Skeletal muscle tissue (tissue), 4 donors: Measurements from ENCODE around the gene FBXO44. TPM values are rescaled to one million over a fixed set of nuclear protein-coding genes. Genes with fewer than 3 reads are reported as not detected.

Source experiments
- H3K27ac ChIP-seq: one replicate; pipeline ENCODE4 v1.7.0; 2013; ENCODE audit warnings: mild to moderate bottlenecking, low read depth, low read length, inconsistent platforms
- H3K27me3 ChIP-seq, 3 donors: one replicate each; pipeline ENCODE4 v1.7.0; 2013; ENCODE audit warnings: low read length in 3 of 3; ENCODE audit not compliant: control insufficient read depth in 3 of 3, insufficient read depth in 3 of 3
- H3K36me3 ChIP-seq, 3 donors: one replicate each; pipeline ENCODE4 v1.7.0; 2013; ENCODE audit warnings: low read length in 3 of 3; ENCODE audit not compliant: control insufficient read depth in 3 of 3, insufficient read depth in 3 of 3
- H3K4me1 ChIP-seq, 3 donors: one replicate each; pipeline ENCODE4 v1.7.0; 2013; ENCODE audit warnings: low read length in 3 of 3, mild to moderate bottlenecking in 3 of 3; ENCODE audit not compliant: control insufficient read depth in 3 of 3, insufficient read depth in 3 of 3
- H3K4me3 ChIP-seq, 3 donors: one replicate each; pipeline ENCODE4 v1.7.0; 2013; ENCODE audit warnings: low read length in 3 of 3
- H3K9ac ChIP-seq, 3 donors: one replicate each; pipeline ENCODE4 v1.7.0; 2013; ENCODE audit warnings: low read length in 3 of 3, mild to moderate bottlenecking in 3 of 3, moderate library complexity in 2 of 3, low read depth in 1 of 3
- H3K9me3 ChIP-seq, 3 donors: one replicate each; pipeline ENCODE4 v1.7.0; 2013; ENCODE audit warnings: low read length in 3 of 3; ENCODE audit not compliant: control insufficient read depth in 3 of 3
- total RNA-seq: library from RNA; depleted of rRNA; stranded (reverse); fragments of >200 nt; gene quantifications from one replicate; pipeline ENCODE4 v1.2.3, GENCODE V29; 2014
- donor health status: Osteomylitis.

Gene FBXO44
- total RNA-seq, 1 donor from 2014 or later, result 3.1 TPM

DNA sequence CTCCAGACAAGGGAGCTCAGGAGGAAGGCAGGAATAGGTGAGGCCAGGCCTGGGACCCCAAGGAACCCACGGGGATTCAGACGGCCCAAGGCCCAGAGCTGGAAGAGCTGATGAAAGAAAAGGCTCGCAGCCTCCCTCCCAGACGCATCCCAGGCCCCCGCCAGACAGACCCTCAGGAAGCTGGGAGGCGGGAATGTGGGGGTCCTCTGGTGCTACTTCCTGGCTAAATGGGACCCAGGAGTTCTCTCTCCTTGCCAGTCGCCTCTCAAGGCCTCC lies 878 bp upstream of the FBXO44 start:
- no peak overlapping the region for H3K27ac ChIP-seq
- H3K36me3 ChIP-seq, result peaks cover 1 to 2% (median 2%) of the 10 kb centered on the region in 3 donors
- no peak overlapping the region for H3K9ac ChIP-seq
- no peaks in the 10 kb centered on the region for H3K9me3 ChIP-seq
- H3K27me3 ChIP-seq, result peaks cover 14 to 17% (median 17%) of the 10 kb centered on the region in 3 donors
- no peak overlapping the region for H3K4me3 ChIP-seq
- peaks cover 14 to 26% (median 14%) of the 10 kb centered on the region in 3 donors for H3K4me1 ChIP-seq

DNA sequence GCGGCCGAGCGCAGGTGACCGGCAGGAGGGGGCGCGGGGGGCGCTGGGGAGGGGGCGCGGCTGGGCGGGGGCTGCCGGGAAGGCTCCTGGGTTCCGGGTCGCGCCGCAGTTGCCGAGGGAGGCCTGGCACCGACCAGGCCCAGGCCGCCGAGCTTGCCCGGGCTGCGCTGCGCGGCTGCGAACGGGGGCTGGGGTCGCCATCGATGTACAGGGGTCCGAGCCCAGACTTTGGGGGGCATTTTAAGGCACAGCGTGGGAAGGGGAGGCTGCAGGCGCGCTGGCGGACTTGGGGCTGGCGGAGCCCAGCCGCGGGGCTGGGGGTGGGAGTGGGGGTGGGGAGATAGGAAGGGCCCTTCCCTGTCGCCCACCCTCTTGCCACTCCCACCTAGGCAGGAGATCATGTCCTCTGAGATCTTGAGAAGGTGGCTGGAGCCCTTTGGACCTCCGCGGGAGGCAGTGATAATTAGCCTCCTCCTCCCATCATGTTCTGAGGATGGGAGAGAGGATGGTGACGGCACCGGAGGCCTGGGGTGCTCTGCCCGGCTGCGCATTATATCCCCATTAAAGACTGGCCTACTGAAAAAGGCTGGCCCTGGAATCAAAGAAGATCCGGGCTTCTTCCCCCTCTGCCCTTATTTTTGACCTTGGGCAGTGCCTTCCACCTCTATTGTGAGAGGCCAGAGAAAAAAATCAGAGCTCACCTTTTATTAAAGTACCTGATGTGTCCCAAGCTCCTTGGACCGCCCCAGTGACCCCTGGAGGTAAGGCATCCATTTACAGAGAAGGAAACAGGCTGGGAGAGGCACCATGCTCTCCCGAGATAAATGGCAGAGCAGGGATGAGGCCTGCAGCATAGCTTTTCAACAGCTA lies 497 bp downstream of the FBXO44 start:
- Histone ChIP-seq H3K27me3 (peaks cover 3 to 8% (median 7%) of the 10 kb centered on the region in 3 donors), H3K4me3 (peak overlapping the region; percentile 59 to 72 (median 66)), H3K9ac (peak overlapping the region; percentile 59 to 78 (median 75)), H3K4me1 (peaks cover 10 to 17% (median 10%) of the 10 kb centered on the region in 3 donors), H3K27ac (no peak overlapping the region), H3K36me3 (peaks cover 2 to 6% (median 2%) of the 10 kb centered on the region in 3 donors), H3K9me3 (no peaks in the 10 kb centered on the region)

DNA sequence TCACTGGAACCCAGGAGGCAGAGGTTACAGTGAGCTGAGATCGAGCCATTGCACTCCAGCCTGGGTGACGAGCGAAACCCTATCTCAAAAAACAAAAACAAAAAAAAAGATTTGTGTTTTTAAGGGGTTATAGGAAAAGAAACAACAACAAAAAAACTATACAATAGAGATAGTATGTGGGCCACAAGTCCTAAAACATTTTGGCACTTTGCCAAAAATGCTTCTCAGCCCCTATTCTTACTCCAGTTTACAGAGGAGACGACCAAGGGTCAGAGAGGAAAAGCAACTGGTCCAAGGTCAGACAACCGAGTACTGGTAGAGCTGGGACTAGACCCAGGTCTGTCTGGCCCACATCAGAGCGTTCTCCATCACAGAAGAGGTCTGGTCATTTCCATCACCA lies 3.0 kb downstream of the FBXO44 start:
- Histone ChIP-seq H3K27me3 (no peaks in the 10 kb centered on the region), H3K4me1 (peaks cover 5 to 11% (median 6%) of the 10 kb centered on the region in 3 donors), H3K9me3 (no peaks in the 10 kb centered on the region), H3K9ac (no peak overlapping the region), H3K4me3 (no peak overlapping the region), H3K36me3 (peaks cover 6 to 13% (median 8%) of the 10 kb centered on the region in 3 donors), H3K27ac (no peak overlapping the region)

DNA sequence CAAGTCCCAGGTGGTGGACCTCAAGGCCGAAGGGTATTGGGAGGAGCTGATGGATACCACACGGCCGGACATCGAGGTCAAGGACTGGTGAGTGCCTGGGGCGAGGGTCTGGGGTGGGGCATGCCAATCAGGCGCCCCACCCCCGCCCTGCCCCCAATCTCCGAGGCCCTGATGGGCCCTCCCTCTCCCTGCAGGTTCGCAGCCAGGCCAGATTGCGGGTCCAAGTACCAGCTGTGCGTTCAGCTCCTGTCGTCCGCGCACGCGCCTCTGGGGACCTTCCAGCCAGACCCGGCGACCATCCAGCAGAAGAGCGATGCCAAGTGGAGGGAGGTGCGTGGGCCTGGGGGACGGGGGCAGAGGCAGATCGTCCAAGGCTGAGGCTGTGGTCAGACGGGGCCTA lies 3.9 kb downstream of the FBXO44 start:
- Histone ChIP-seq H3K4me1 (peaks cover 5 to 11% (median 6%) of the 10 kb centered on the region in 3 donors), H3K36me3 (peaks cover 6 to 13% (median 8%) of the 10 kb centered on the region in 3 donors), H3K27ac (no peak overlapping the region), H3K27me3 (no peaks in the 10 kb centered on the region), H3K9ac (no peak overlapping the region), H3K4me3 (no peak overlapping the region), H3K9me3 (no peaks in the 10 kb centered on the region)

DNA sequence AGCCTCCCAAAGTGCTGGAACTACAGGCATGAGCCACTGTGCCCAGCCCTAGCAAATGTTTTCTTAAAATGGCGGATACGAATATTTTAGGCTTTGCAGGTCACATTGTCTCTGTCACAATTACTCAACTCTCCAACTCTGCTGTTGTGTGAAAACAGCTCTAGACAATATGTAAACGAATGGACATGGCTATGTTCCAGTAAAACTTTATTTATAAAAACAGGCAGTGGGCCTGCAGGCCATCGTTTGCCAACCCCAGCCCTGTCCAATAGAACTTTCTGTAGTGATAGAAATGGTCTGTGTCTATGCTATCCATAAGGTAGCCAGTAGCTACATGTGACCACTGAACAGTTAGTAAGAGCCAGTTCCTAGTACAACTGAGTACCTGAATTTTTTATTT lies 5.1 kb downstream of the FBXO44 start:
- Histone ChIP-seq H3K4me1 (peaks cover 5 to 18% (median 8%) of the 10 kb centered on the region in 3 donors), H3K4me3 (no peak overlapping the region), H3K27me3 (no peaks in the 10 kb centered on the region), H3K27ac (no peak overlapping the region), H3K9me3 (no peaks in the 10 kb centered on the region), H3K36me3 (peaks cover 6 to 13% (median 8%) of the 10 kb centered on the region in 3 donors), H3K9ac (no peak overlapping the region)

DNA sequence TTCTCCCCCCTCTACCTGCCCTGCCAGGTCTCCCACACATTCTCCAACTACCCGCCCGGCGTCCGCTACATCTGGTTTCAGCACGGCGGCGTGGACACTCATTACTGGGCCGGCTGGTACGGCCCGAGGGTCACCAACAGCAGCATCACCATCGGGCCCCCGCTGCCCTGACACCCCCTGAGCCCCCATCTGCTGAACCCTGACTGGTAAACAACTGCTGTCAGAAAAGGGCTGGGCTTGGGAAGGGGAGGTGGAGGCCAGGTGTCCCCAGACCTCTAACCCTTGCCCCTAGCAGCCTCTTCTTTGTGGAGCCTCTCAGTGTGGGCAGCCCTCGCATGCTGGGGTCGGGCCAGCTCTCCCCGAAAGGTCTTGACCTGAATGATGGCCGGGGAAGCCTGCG lies 6.4 kb downstream of the FBXO44 start:
- Histone ChIP-seq H3K9ac (no peak overlapping the region), H3K4me1 (peaks cover 0 to 8% (median 3%) of the 10 kb centered on the region in 3 donors), H3K27ac (no peak overlapping the region), H3K27me3 (no peaks in the 10 kb centered on the region), H3K36me3 (peaks cover 6 to 13% (median 8%) of the 10 kb centered on the region in 3 donors), H3K9me3 (no peaks in the 10 kb centered on the region), H3K4me3 (no peak overlapping the region)

DNA sequence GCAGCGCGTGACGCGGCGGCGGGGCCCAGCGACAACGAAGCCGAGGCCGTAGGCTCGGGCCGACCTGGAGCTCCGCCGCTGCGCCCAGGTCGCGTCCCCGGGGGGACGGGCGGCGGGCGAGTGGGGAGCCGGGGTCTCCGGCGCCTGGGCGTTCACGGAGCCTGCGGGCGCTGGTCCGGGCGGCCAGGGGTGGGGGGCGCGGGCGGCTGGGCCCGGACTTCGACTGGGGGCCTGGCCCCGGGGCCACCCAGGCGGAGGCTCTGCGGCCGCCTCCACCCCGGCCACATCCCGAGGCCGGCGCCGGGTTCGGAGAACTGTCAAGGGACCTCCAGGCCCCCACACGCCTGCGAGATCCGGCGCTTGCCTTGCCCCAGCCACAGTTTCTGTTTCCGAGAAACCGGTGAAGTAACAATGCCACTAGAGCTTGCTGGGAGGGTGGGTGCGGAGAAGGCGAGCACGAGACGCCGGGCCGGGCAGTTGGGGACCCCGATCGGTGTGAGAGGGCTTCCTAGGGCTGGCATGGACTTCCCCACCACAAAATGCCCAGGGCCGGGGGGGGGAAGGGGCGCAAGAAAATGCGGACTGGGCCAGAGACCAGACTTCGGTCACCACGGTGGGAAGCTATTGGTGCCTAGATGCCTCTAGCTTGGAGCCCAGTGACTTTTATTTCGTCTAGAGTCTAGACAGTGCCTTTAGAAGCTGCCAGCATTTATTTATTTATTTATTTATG lies 9.8 kb downstream of the FBXO44 start:
- H3K27ac ChIP-seq, result peak overlapping the region; percentile 54
- H3K4me3 ChIP-seq, result peak overlapping the region; percentile 65 to 77 (median 74)
- H3K9me3 ChIP-seq, result no peaks in the 10 kb centered on the region
- H3K27me3 ChIP-seq, result no peaks in the 10 kb centered on the region
- peak overlapping the region; percentile 82 to 85 (median 83) for H3K9ac ChIP-seq
- peaks cover 0 to 8% (median 3%) of the 10 kb centered on the region in 3 donors for H3K4me1 ChIP-seq
- H3K36me3 ChIP-seq, result peaks cover 7 to 11% (median 10%) of the 10 kb centered on the region in 3 donors

DNA sequence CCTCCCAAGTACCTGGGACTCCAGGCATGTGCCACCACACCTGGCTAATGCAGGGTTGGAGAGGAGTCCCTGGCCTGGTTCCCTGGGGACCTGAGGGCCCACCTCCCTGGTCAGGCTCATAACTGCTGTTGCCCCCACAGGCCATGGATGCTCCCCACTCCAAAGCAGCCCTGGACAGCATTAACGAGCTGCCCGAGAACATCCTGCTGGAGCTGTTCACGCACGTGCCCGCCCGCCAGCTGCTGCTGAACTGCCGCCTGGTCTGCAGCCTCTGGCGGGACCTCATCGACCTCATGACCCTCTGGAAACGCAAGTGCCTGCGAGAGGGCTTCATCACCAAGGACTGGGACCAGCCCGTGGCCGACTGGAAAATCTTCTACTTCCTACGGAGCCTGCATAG lies 13.8 kb downstream of the FBXO44 start:
- Histone ChIP-seq H3K36me3 (peaks cover 9 to 25% (median 11%) of the 10 kb centered on the region in 3 donors), H3K9me3 (no peaks in the 10 kb centered on the region), H3K27ac (no peak overlapping the region), H3K27me3 (no peaks in the 10 kb centered on the region), H3K4me3 (no peak overlapping the region), H3K4me1 (peaks cover 0 to 8% (median 3%) of the 10 kb centered on the region in 3 donors), H3K9ac (no peak overlapping the region)

DNA sequence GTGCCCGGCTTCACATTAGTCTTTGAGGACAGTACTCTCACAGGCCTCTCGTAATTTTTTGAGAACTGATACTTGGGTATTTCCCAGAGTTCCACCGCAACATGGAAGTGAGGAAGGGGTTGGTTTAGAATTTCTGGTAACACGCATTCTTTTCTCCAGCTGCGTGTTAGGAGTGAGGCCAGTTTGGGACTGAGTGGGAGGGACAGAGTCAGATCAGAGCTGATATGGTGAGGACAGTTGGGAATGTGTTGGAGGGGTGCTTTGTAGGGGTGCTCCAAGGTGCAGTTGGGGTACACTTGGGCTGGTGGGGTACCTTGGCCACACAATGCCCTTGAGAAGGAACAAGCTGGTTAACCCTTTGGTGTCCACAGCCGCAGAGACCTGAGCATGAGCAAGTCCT lies 16.1 kb downstream of the FBXO44 start:
- Histone ChIP-seq H3K27me3 (no peaks in the 10 kb centered on the region), H3K9ac (no peak overlapping the region), H3K27ac (no peak overlapping the region), H3K4me3 (no peak overlapping the region), H3K9me3 (no peaks in the 10 kb centered on the region), H3K4me1 (no peaks in the 10 kb centered on the region), H3K36me3 (peaks cover 19 to 32% (median 23%) of the 10 kb centered on the region in 3 donors)

DNA sequence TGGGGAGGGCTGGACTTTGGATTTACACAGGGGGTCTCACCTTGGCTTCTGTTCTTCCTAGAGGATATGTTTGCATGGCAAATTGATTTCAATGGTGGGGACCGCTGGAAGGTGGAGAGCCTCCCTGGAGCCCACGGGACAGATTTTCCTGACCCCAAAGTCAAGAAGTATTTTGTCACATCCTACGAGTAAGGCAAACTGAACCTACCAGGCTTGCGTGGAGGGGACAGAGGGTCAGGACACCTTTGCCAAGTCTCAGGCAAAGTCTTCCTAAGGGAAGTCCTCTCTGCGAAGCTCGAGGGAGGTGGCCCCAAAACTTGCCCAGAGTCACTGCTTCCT lies 16.5 kb downstream of the FBXO44 start:
- Histone ChIP-seq H3K27me3 (no peaks in the 10 kb centered on the region), H3K4me1 (no peaks in the 10 kb centered on the region), H3K27ac (no peak overlapping the region), H3K9me3 (no peaks in the 10 kb centered on the region), H3K9ac (no peak overlapping the region), H3K36me3 (peaks cover 23 to 35% (median 23%) of the 10 kb centered on the region in 3 donors), H3K4me3 (no peak overlapping the region)
